Psoas muscle (tissue), 8 donors: ENCODE data around the gene MEIS2. TPM values are rescaled to one million over a fixed set of nuclear protein-coding genes. Genes with fewer than 3 reads are reported as not detected.

Experiments
- ATAC-seq, 4 donors: fragments of 200-7000 bp; cut with Tn5 transposase; one replicate each; pipeline ENCODE4 v1.9.1; 2020; ENCODE audit warnings: moderate library complexity in 3 of 4, mild to moderate bottlenecking in 2 of 4
- DNase-seq, 2 donors: peaks; one replicate each; pipeline ENCODE4 v3.0.0-alpha.2; 2020
- H3K27ac ChIP-seq: fragments of 200-600 bp; one replicate; pipeline ENCODE4 v1.8.0; 2022
- H3K27me3 ChIP-seq, 3 donors: fragments of 200-600 bp in 1 of 3; one replicate each; pipeline versions ENCODE4 v1.6.1 to v1.8.0; 2013 to 2022; ENCODE audit warnings: low read length in 2 of 3, mild to moderate bottlenecking in 2 of 3, moderate library complexity in 1 of 3; ENCODE audit not compliant: insufficient read depth in 3 of 3
- H3K36me3 ChIP-seq, 2 donors: fragments of 200-600 bp in 1 of 2; one replicate each; pipeline versions ENCODE4 v1.6.1 to v1.8.0; 2013 to 2022; ENCODE audit warnings: low read depth in 1 of 2, mild to moderate bottlenecking in 1 of 2, moderate library complexity in 1 of 2; ENCODE audit not compliant: insufficient read depth in 1 of 2
- H3K4me1 ChIP-seq: fragments of 200-600 bp; one replicate; pipeline ENCODE4 v1.8.0; 2022
- H3K4me3 ChIP-seq: fragments of 200-600 bp; one replicate; pipeline ENCODE4 v1.8.0; 2022; ENCODE audit warnings: mild to moderate bottlenecking
- H3K9me3 ChIP-seq: fragments of 200-600 bp; one replicate; pipeline ENCODE4 v1.8.0; 2022
- CTCF ChIP-seq: fragments of 200-600 bp; IDR thresholded peaks from one replicate; pipeline ENCODE4 v1.8.0; 2022; ENCODE audit warnings: antibody characterized with exemption
- WGBS, 3 donors: extraction: QIAGEN DNeasy Blood & Tissue Kit; methylation state at CpG; one replicate each; pipeline versions ENCODE4 v1.1.6 to v1.1.7; 2013; 5-methylcytosine and 5-hydroxymethylcytosine counted together
- intact Hi-C, 2 donors: fragments of 100-400 bp; cut with DNase I; formaldehyde crosslinking; loops; one replicate each; pipeline versions ENCODE4 v1.11.0 to v1.14.2; 2022
- polyA plus RNA-seq, 3 donors: library from polyadenylated mRNA; stranded (reverse); fragments of 200-250 nt; gene quantifications; one replicate each; pipeline ENCODE4 v1.2.3, GENCODE V29; 2013
- total RNA-seq, 4 donors: library from RNA; stranded (reverse); fragmentation: NEBNext Ultra II Directional in 2 of 4; extraction: Animal tissue kit (Norgen Biotek cat#: 25700) in 2 of 4; gene quantifications; one replicate each; pipeline versions ENCODE4 v1.2.1 to v1.2.4, GENCODE V29; 2021 to 2023
- donor health status: healthy with polysubstance abuse.
- donor health status: DM: no; HTN: no; CAD: no; lungs with moderate emphysema.
- donor health status: Bipolar disorder and iron deficiency.
- donor health status: healthy.
- donor health status: DM: yes; HTN: yes; CAD: no.
- donor health status: DM: no; HTN: no; CAD: no.
- donor health status: DM: no; HTN: no; CAD: no.
- donor health status: DM: yes; HTN: yes; CAD: no.

MEIS2 gene
- total and polyA plus RNA-seq, 7 donors: 0.42 to 24.3 (median 1.9) TPM

DNA sequence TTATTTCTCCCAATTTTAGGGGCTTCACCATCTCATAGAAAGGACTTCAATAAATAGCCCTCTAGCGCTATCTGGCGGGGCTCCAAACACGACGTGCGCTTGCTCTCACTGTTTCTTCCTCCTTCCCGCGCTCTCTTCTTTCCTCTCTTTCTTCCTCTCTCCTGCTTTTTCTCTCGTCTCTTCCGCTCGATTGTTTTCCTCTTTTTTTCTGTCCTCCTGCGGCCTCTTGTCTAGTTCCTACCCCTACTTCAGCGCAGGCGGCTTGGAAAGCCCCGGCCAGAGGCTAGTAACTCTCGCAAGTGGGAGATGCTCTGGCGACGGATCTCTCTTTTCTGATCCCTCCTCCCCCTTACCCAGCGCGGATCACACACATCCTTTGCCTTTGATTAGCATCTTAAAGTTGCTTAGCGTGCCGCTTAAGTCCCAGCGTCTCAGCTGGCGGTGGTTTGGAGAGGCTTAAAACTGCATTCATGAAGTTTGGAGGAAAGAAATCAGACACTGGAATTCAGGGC lies 6.2 kb upstream of the MEIS2 start:
- intact Hi-C loops: loop anchor here in 1 of 2 donors (10.0 kb wide), 1 partner anchor 222 kb away; no protein-coding TSS in a partner anchor
- WGBS, 3 donors: 6 to 15% (median 12%) methylated on average over 23 of the region's 23 CpGs
- TF ChIP-seq CTCF: no peak
- H3K4me1 ChIP-seq: peaks cover 4% of the 10 kb centered on the region
- H3K27me3 ChIP-seq: peaks cover 12 to 80% (median 30%) of the 10 kb centered on the region in 3 donors
- no peaks in the 10 kb centered on the region for H3K9me3 ChIP-seq
- no peak overlapping the region for H3K27ac ChIP-seq
- ATAC-seq: no peak
- no peaks in the 10 kb centered on the region for H3K36me3 ChIP-seq
- H3K4me3 ChIP-seq: no peak overlapping the region
- DNase-seq: peak in 1 of 2 donors; percentile 55

GRCh38 chr15:37105889-37106288 lies 5.5 kb upstream of the MEIS2 start:
- H3K27ac ChIP-seq: no peak overlapping the region
- no peaks in the 10 kb centered on the region for H3K9me3 ChIP-seq
- WGBS, 3 donors: 40 to 59% (median 50%) methylated on average over 5 of the region's 5 CpGs
- no peak for ATAC-seq
- no peaks in the 10 kb centered on the region for H3K36me3 ChIP-seq
- no peak overlapping the region for H3K4me3 ChIP-seq
- H3K4me1 ChIP-seq: peaks cover 4% of the 10 kb centered on the region
- DNase-seq: no peak
- no peak for TF ChIP-seq CTCF
- intact Hi-C loops: loop anchor here in 1 of 2 donors (10.0 kb wide), 1 partner anchor 221 kb away; no protein-coding TSS in a partner anchor
- peaks cover 8 to 77% (median 34%) of the 10 kb centered on the region in 3 donors for H3K27me3 ChIP-seq

DNA sequence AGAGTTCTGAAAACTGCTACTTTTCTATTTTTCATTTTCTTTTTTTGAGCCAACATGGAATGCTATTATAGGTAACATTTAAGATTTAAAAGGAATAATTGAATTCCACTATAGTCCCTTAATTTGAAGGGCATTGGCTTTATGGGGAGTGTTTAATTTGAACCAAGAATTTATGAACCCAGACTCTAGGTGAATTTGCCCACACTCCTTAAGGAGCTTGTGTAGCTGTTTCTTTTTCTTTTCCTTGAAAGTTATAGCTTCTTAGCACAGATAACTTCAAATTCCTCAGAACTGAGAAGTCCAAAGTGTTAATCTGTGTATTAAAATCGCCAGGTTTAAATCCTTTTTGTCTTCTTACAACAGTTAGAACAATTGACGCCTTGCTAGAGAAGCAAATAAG lies 4.7 kb upstream of the MEIS2 start:
- DNase-seq (no peak), ATAC-seq (no peak)
- Histone ChIP-seq H3K27ac (no peak overlapping the region), H3K27me3 (peaks cover 8 to 68% (median 28%) of the 10 kb centered on the region in 3 donors), H3K9me3 (no peaks in the 10 kb centered on the region), H3K4me1 (peaks cover 4% of the 10 kb centered on the region), H3K4me3 (no peak overlapping the region), H3K36me3 (no peaks in the 10 kb centered on the region)
- WGBS, 3 donors: 62 to 84% (median 81%) methylated on average over 2 of the region's 2 CpGs
- intact Hi-C loops: loop anchor here in 1 of 2 donors (10.0 kb wide), 1 partner anchor 220 kb away; no protein-coding TSS in a partner anchor
- no peak for TF ChIP-seq CTCF

- Histone ChIP-seq H3K4me3 (no peak overlapping the region), H3K27ac (no peak overlapping the region)
- intact Hi-C loops: loop anchor here in 1 of 2 donors (10.0 kb wide), 1 partner anchor 220 kb away; no protein-coding TSS in a partner anchor
Observed at GRCh38 chr15:37104424-37104981, 4.2 kb upstream of the MEIS2 start.

More at GRCh38 chr15:37104424-37104981, 4.2 kb upstream of the MEIS2 start:
- Histone ChIP-seq H3K4me1 (peaks cover 4% of the 10 kb centered on the region), H3K27me3 (peaks cover 8 to 63% (median 26%) of the 10 kb centered on the region in 3 donors), H3K9me3 (no peaks in the 10 kb centered on the region), H3K36me3 (no peaks in the 10 kb centered on the region)
- DNase-seq (no peak), ATAC-seq (no peak)
- TF ChIP-seq CTCF: no peak
- 31 to 55% (median 46%) methylated on average over 12 of the region's 12 CpGs for WGBS, 3 donors
